ENCODE measurements around the gene CEACAM21. TPM values are rescaled to one million over a fixed set of nuclear protein-coding genes. Genes with fewer than 3 reads are reported as not detected.

CEACAM21 gene
- total RNA-seq, 1 experiment from 2014 or later = 0.25 TPM

DNA sequence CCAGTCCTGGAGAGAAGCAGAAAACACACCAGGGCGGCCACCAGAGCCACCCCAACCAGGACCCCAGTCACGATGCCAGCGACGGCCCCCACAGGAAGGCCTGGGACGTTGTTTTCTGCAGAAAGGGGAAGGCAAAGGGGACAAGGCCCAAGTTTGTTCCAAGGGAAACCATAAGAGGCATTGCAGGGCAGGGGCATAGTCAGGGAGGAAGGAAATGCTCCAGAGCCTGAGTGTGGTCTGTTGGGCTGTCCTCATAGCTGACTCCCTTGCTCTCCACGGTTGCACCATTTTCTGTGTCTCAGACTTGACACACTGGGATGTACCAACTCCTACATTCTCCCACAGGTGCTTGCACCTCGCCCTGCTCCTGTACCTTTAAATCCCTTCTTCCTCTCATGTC lies 45.7 kb downstream of the CEACAM21 start:
- no peaks in the 10 kb centered on the region for H3K79me2 ChIP-seq (ENCODE audit: insufficient read depth, low read length)
- H3K9ac ChIP-seq (ENCODE audit: low read length) = no peak overlapping the region
- H3K36me3 ChIP-seq (ENCODE audit: control insufficient read depth in 1 of 2, insufficient read depth in 2 of 2, low read length in 2 of 2) = no peaks in the 10 kb centered on the region
- no peaks in the 10 kb centered on the region for H4K20me1 ChIP-seq (ENCODE audit: insufficient read depth)
- CTCF ChIA-PET = no interaction called here
- H3K4me3 ChIP-seq (replicated peaks in 1 of 2; ENCODE audit: low read depth in 1 of 2, low read length in 2 of 2) = no peak overlapping the region
- H3K27ac ChIP-seq (ENCODE audit: low read depth, low read length) = no peak overlapping the region
- H3K4me1 ChIP-seq (ENCODE audit: control insufficient read depth in 1 of 2, insufficient read depth in 2 of 2, low read length in 2 of 2) = no peaks in the 10 kb centered on the region
- DNase-seq (ENCODE audit: low read depth, low spot score) (no peak), ATAC-seq (no peak)
- peaks cover 46% of the 10 kb centered on the region for H3K27me3 ChIP-seq (ENCODE audit: insufficient read depth, low read length)
- RAD21 ChIA-PET (ENCODE audit: low non-redundant PET in 1 of 2, low total read pairs in 2 of 2, uncharacterized antibody in 2 of 2, unreplicated experiment in 2 of 2) = no interaction called here
- intact Hi-C loops (cut with micrococcal nuclease) = no loop called here
- TF ChIP-seq ZNF274 (IDR thresholded peaks at IDR 0.05; ENCODE audit: low read depth, low read length) (no peak), EGR1 (IDR thresholded peaks at IDR 0.05; ENCODE audit: low read depth) (no peak), SRF (IDR thresholded peaks at IDR 0.05; ENCODE audit: low read depth) (no peak), CBX3 (IDR thresholded peaks at IDR 0.05; ENCODE audit: low read depth) (no peak), POLR2A (IDR thresholded peaks at IDR 0.05; ENCODE audit: borderline replicate concordance, extremely low read depth, insufficient read depth, insufficient read length) (no peak), EZH2phosphoT487 (IDR thresholded peaks at IDR 0.05; ENCODE audit: borderline replicate concordance) (no peak), RAD21 (IDR thresholded peaks at IDR 0.05; ENCODE audit: low read depth) (no peak), FOSL1 (IDR thresholded peaks at IDR 0.05; ENCODE audit: low read depth) (no peak), ELF1 (IDR thresholded peaks at IDR 0.05; ENCODE audit: borderline replicate concordance, low read depth) (no peak), SP1 (IDR thresholded peaks at IDR 0.05; ENCODE audit: low read depth) (no peak), EZH2 (IDR thresholded peaks at IDR 0.05) (no peak), SIN3A (IDR thresholded peaks at IDR 0.05; ENCODE audit: low read depth) (no peak), CEBPB (IDR thresholded peaks at IDR 0.05; ENCODE audit: low read depth) (no peak), TCF7L2 (IDR thresholded peaks at IDR 0.05; ENCODE audit: borderline replicate concordance, extremely low read depth, insufficient read depth, insufficient read length) (no peak), YY1 (IDR thresholded peaks at IDR 0.05; ENCODE audit: extremely low read depth, insufficient replicate concordance, low read depth, low read length) (no peak)
- TF ChIP-seq, protein P1, sequence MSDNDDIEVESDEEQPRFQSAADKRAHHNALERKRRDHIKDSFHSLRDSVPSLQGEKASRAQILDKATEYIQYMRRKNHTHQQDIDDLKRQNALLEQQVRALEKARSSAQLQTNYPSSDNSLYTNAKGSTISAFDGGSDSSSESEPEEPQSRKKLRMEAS (IDR thresholded peaks at IDR 0.05) = no peak
- TF ChIP-seq, protein P2, sequence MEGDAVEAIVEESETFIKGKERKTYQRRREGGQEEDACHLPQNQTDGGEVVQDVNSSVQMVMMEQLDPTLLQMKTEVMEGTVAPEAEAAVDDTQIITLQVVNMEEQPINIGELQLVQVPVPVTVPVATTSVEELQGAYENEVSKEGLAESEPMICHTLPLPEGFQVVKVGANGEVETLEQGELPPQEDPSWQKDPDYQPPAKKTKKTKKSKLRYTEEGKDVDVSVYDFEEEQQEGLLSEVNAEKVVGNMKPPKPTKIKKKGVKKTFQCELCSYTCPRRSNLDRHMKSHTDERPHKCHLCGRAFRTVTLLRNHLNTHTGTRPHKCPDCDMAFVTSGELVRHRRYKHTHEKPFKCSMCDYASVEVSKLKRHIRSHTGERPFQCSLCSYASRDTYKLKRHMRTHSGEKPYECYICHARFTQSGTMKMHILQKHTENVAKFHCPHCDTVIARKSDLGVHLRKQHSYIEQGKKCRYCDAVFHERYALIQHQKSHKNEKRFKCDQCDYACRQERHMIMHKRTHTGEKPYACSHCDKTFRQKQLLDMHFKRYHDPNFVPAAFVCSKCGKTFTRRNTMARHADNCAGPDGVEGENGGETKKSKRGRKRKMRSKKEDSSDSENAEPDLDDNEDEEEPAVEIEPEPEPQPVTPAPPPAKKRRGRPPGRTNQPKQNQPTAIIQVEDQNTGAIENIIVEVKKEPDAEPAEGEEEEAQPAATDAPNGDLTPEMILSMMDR (IDR thresholded peaks at IDR 0.05 in 2 of 3, conservative IDR thresholded peaks at IDR 0.05 in 1 of 3; ENCODE audit: borderline replicate concordance in 1 of 3, insufficient read depth in 1 of 3, low read depth in 2 of 3, low read length in 2 of 3) = no peak
- no peak overlapping the region for H2AFZ ChIP-seq (ENCODE audit: low read depth, low read length, poor library complexity, severe bottlenecking)
- BruUV-seq (replicated peaks) = no TSS peak
- POLR2A ChIA-PET = no interaction called here
- H3K9me2 ChIP-seq (ENCODE audit: insufficient read depth) = no peaks in the 10 kb centered on the region
- no peak overlapping the region for H3K4me2 ChIP-seq (ENCODE audit: low read length)
- H3K9me3 ChIP-seq (ENCODE audit: control insufficient read depth in 1 of 2, insufficient read depth in 1 of 2, low read depth in 1 of 2, low read length in 2 of 2) = no peaks in the 10 kb centered on the region
